Endodermal cell (in vitro differentiated cells): ENCODE results near the gene EVL. TPM values are rescaled to one million over a fixed set of nuclear protein-coding genes. Genes with fewer than 3 reads are reported as not detected.
A peak's percentile ranks its signal among the peaks of the same experiment; 100 is the strongest.

Source experiments
- DNase-seq: peaks from one replicate; pipeline ENCODE4 v3.0.0-alpha.2; 2017
- H3K27ac ChIP-seq: 2 replicates; pipeline ENCODE4 v1.5.1; 2013; ENCODE audit warnings: mild to moderate bottlenecking, low read depth, low read length, moderate library complexity
- H3K27me3 ChIP-seq: 2 replicates; pipeline ENCODE4 v1.6.1; 2013; ENCODE audit warnings: mild to moderate bottlenecking, low read length, moderate library complexity; ENCODE audit not compliant: insufficient read depth, control insufficient read depth, poor library complexity, severe bottlenecking
- H3K36me3 ChIP-seq: 2 replicates; pipeline ENCODE4 v1.7.0; 2013; ENCODE audit warnings: mild to moderate bottlenecking, low read length, moderate library complexity; ENCODE audit not compliant: control insufficient read depth, insufficient read depth
- H3K4me1 ChIP-seq: one replicate; pipeline ENCODE4 v1.7.0; 2013; ENCODE audit warnings: low read length; ENCODE audit not compliant: control insufficient read depth, insufficient read depth
- H3K4me3 ChIP-seq: 2 replicates; pipeline ENCODE4 v1.5.1; 2013; ENCODE audit warnings: mild to moderate bottlenecking, low read length, moderate library complexity
- H3K9ac ChIP-seq: 2 replicates; pipeline ENCODE4 v1.6.1; 2013; ENCODE audit warnings: mild to moderate bottlenecking, low read length, moderate library complexity; ENCODE audit not compliant: poor library complexity, severe bottlenecking; ENCODE audit errors: extremely low read depth
- H3K9me3 ChIP-seq: 2 replicates; pipeline ENCODE4 v1.6.1; 2013; ENCODE audit warnings: mild to moderate bottlenecking, low read length, moderate library complexity; ENCODE audit not compliant: control insufficient read depth
- H3K27ac Mint-ChIP-seq: 2 replicates; pipeline ENCODE4 v1.8.0; 2020; ENCODE audit warnings: mixed read lengths
- H3K27me3 Mint-ChIP-seq: 2 replicates; pipeline ENCODE4 v1.8.0; 2021; ENCODE audit warnings: mild to moderate bottlenecking, mixed read lengths; ENCODE audit not compliant: insufficient read depth
- H3K36me3 Mint-ChIP-seq: 2 replicates; pipeline ENCODE4 v1.8.0; 2020; ENCODE audit warnings: low read depth, mixed read lengths
- H3K4me1 Mint-ChIP-seq: 2 replicates; pipeline ENCODE4 v1.8.0; 2020; ENCODE audit warnings: mixed read lengths
- H3K4me3 Mint-ChIP-seq: 2 replicates; pipeline ENCODE4 v1.8.0; 2020; ENCODE audit warnings: mild to moderate bottlenecking, moderate library complexity, mixed read lengths
- H3K9me3 Mint-ChIP-seq: 2 replicates; pipeline ENCODE4 v1.8.0; 2020; ENCODE audit warnings: mild to moderate bottlenecking, mixed read lengths
- CTCF ChIP-seq: fragments of 200-600 bp; sonication (generic); conservative IDR thresholded peaks from 2 replicates; pipeline ENCODE4 v1.5.0; 2021; ENCODE audit warnings: antibody characterized with exemption, mild to moderate bottlenecking
- WGBS, 2 experiments: methylation state at CpG; one replicate each; pipeline versions ENCODE4 v1.1.5 to v1.1.7; 2013; ENCODE audit warnings: missing lambda C conversion rate in 2 of 2, mixed read lengths in 1 of 2; ENCODE audit not compliant: insufficient coverage in 1 of 2, insufficient read length in 1 of 2; 5-methylcytosine and 5-hydroxymethylcytosine counted together
- microRNA-seq: library from miRNA; unstranded; fragments of <30 nt; microRNA quantifications from one replicate; pipeline ENCODE4 v1.2.0, GENCODE V29; 2020; ENCODE audit warnings: borderline microRNAs expressed
- total RNA-seq, 2 donors: library from RNA; stranded (reverse); fragmentation: NEBNext Ultra II Directional in 1 of 2; extraction: Animal tissue kit (Norgen Biotek cat#: 25700) in 1 of 2; gene quantifications; 2 replicates in 1 of 2; 3 replicates in 1 of 2; pipeline ENCODE4 v1.2.1, GENCODE V29; 2021

EVL gene
- total RNA-seq, 2 donors from 2014 or later = 61.1 to 71.3 TPM

- H3K4me1 ChIP-seq = peaks cover 3% of the 10 kb centered on the region
- Mint-ChIP-seq H3K4me3 (no peak overlapping the region), H3K4me1 (peaks cover 20% of the 10 kb centered on the region), H3K36me3 (no peaks in the 10 kb centered on the region), H3K27ac (no peak overlapping the region), H3K9me3 (peaks cover 7% of the 10 kb centered on the region), H3K27me3 (no peaks in the 10 kb centered on the region)
- H3K4me3 ChIP-seq = no peak overlapping the region
- no peaks in the 10 kb centered on the region for H3K27me3 ChIP-seq
- WGBS, 2 experiments = 94 to 96% methylated on average over 9 to 13 of the region's 14 CpGs
- no peaks in the 10 kb centered on the region for H3K36me3 ChIP-seq
- TF ChIP-seq CTCF = no peak
- H3K27ac ChIP-seq = no peak overlapping the region
- no peak overlapping the region for H3K9ac ChIP-seq
- DNase-seq = no peak
- no peaks in the 10 kb centered on the region for H3K9me3 ChIP-seq
Measured at GRCh38 chr14:100191584-100192249, 126.5 kb downstream of the EVL start.

- H3K27ac ChIP-seq = no peak overlapping the region
Measured at GRCh38 chr14:100192250-100192671, 127.0 kb downstream of the EVL start.

GRCh38 chr14:100192672-100193416 is 127.6 kb downstream of the EVL start:
- H3K4me1 ChIP-seq = peaks cover 3% of the 10 kb centered on the region
- no peaks in the 10 kb centered on the region for H3K36me3 Mint-ChIP-seq
- TF ChIP-seq CTCF = peak; percentile 94
- no peaks in the 10 kb centered on the region for H3K36me3 ChIP-seq
- no peaks in the 10 kb centered on the region for H3K27me3 ChIP-seq
- H3K9me3 Mint-ChIP-seq = peaks cover 6% of the 10 kb centered on the region
- no peak overlapping the region for H3K27ac ChIP-seq
- H3K9ac ChIP-seq = no peak overlapping the region
- H3K9me3 ChIP-seq = no peaks in the 10 kb centered on the region
- H3K27ac Mint-ChIP-seq = peak overlapping the region; percentile 59
- no peaks in the 10 kb centered on the region for H3K27me3 Mint-ChIP-seq
- peak overlapping the region; percentile 21 for H3K4me3 Mint-ChIP-seq
- H3K4me1 Mint-ChIP-seq = peaks cover 22% of the 10 kb centered on the region
- DNase-seq = peak; percentile 100
- no peak overlapping the region for H3K4me3 ChIP-seq
- 6 to 7% methylated on average over 25 to 62 of the region's 62 CpGs for WGBS, 2 experiments

More at GRCh38 chr14:100192250-100192671, 127.0 kb downstream of the EVL start:
- no peak overlapping the region for H3K4me3 ChIP-seq
- H3K27me3 Mint-ChIP-seq = no peaks in the 10 kb centered on the region
- no peak overlapping the region for H3K27ac Mint-ChIP-seq
- H3K4me1 Mint-ChIP-seq = peaks cover 20% of the 10 kb centered on the region
- WGBS, 2 experiments = 86 to 90% methylated on average over 12 to 21 of the region's 21 CpGs
- H3K27me3 ChIP-seq = no peaks in the 10 kb centered on the region
- peak; percentile 55 for DNase-seq
- H3K9ac ChIP-seq = no peak overlapping the region
- H3K4me3 Mint-ChIP-seq = peak overlapping the region; percentile 17
- no peaks in the 10 kb centered on the region for H3K36me3 Mint-ChIP-seq
- H3K4me1 ChIP-seq = peaks cover 3% of the 10 kb centered on the region
- TF ChIP-seq CTCF = no peak
- no peaks in the 10 kb centered on the region for H3K9me3 ChIP-seq
- H3K36me3 ChIP-seq = no peaks in the 10 kb centered on the region
- peaks cover 7% of the 10 kb centered on the region for H3K9me3 Mint-ChIP-seq

Small RNA genes within 50 kb of the gene (microRNA-seq; reads per million reads assigned to microRNA genes)
- 2.1 reads per million, percentile 10 among the genes with 10 or more reads in this experiment for gene MIR151B
- gene MIR342 = 247 reads per million, percentile 83 among the genes with 10 or more reads in this experiment

Other genes starting within 250 kb of the EVL start
- under 1 TPM; 0.18 to 0.24 TPM for gene DEGS2, start 94.2 kb downstream of the EVL start, total RNA-seq
- 100 to 1,000 TPM in 1 of 2 donors, 10 to 100 TPM in 1; 94.8 to 103 TPM for gene YY1, start 173.7 kb downstream of the EVL start, total RNA-seq
- gene SLC25A29, start 241.0 kb downstream of the EVL start, total RNA-seq = 100 to 1,000 TPM; 234 to 263 TPM